Brain microvascular endothelial cell (primary cell): ENCODE results near the gene SCARB1.

ENCODE experiments used
- DNase-seq: peaks from one replicate; pipeline ENCODE4 v3.0.0-alpha.2; 2020
- H3K27ac ChIP-seq: fragments of 250-450 bp; sonication (Bioruptor Pico); 2 replicates; pipeline ENCODE4 v1.5.1; 2020; ENCODE audit warnings: mild to moderate bottlenecking, moderate library complexity
- H3K27me3 ChIP-seq: fragments of 250-450 bp; sonication (Bioruptor Pico); replicated peaks from 2 replicates; pipeline ENCODE4 v1.5.1; 2020; ENCODE audit warnings: mild to moderate bottlenecking
- H3K36me3 ChIP-seq: fragments of 250-450 bp; sonication (Bioruptor Pico); replicated peaks from 2 replicates; pipeline ENCODE4 v1.5.1; 2020; ENCODE audit warnings: mild to moderate bottlenecking
- H3K4me3 ChIP-seq: 2 replicates; pipeline ENCODE4 v1.5.1; 2011; ENCODE audit warnings: low read depth, mild to moderate bottlenecking, control low read depth, low read length, moderate library complexity
- in situ Hi-C: cut with HindIII; loops from 2 replicates; pipeline ENCODE4 v1.10.0; 2017; ENCODE audit warnings: low sequenced_read_pairs, low pct_ligation_motif_present
- TF ChIP-seq, protein P1 (sequence below): IDR thresholded peaks from 2 replicates; pipeline ENCODE4 v1.5.1; 2011; ENCODE audit warnings: low read depth, mild to moderate bottlenecking, moderate library complexity, low read length, control low read depth, inconsistent platforms; ENCODE audit errors: missing control alignments

SCARB1 gene

DNA sequence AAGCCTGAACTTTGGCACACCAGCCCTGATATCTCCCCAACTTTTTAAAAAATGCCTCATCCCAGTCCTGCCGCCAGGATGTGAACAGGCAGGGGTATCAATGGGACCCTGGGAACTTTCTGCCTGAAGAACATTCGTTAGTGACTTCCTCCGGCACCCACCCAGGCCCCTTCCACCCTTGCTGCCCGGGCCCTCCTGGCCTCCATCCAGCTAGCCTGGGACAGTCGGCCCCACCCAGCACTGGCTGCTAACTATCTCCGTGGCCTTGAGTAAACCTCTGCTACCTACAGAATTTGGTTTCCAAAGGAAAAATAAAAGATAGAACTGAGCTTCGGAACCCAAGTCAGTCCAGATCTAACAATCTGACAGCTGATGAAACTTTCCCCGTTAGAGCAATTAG lies 14.3 kb downstream of the SCARB1 start:
- no peak for DNase-seq
- in situ Hi-C loops: no loop called here
- H3K4me3 ChIP-seq: no peak overlapping the region
- no peak overlapping the region for H3K27ac ChIP-seq
- TF ChIP-seq, protein P1, sequence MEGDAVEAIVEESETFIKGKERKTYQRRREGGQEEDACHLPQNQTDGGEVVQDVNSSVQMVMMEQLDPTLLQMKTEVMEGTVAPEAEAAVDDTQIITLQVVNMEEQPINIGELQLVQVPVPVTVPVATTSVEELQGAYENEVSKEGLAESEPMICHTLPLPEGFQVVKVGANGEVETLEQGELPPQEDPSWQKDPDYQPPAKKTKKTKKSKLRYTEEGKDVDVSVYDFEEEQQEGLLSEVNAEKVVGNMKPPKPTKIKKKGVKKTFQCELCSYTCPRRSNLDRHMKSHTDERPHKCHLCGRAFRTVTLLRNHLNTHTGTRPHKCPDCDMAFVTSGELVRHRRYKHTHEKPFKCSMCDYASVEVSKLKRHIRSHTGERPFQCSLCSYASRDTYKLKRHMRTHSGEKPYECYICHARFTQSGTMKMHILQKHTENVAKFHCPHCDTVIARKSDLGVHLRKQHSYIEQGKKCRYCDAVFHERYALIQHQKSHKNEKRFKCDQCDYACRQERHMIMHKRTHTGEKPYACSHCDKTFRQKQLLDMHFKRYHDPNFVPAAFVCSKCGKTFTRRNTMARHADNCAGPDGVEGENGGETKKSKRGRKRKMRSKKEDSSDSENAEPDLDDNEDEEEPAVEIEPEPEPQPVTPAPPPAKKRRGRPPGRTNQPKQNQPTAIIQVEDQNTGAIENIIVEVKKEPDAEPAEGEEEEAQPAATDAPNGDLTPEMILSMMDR: no peak
- no peaks in the 10 kb centered on the region for H3K36me3 ChIP-seq
- H3K27me3 ChIP-seq: no peaks in the 10 kb centered on the region

GRCh38 chr12:124848621-124849380 lies 14.9 kb downstream of the SCARB1 start:
- in situ Hi-C loops: no loop called here
- no peak overlapping the region for H3K27ac ChIP-seq
- no peak for DNase-seq
- H3K4me3 ChIP-seq: no peak overlapping the region
- H3K27me3 ChIP-seq: no peaks in the 10 kb centered on the region
- H3K36me3 ChIP-seq: no peaks in the 10 kb centered on the region
- TF ChIP-seq, protein P1: no peak

DNA sequence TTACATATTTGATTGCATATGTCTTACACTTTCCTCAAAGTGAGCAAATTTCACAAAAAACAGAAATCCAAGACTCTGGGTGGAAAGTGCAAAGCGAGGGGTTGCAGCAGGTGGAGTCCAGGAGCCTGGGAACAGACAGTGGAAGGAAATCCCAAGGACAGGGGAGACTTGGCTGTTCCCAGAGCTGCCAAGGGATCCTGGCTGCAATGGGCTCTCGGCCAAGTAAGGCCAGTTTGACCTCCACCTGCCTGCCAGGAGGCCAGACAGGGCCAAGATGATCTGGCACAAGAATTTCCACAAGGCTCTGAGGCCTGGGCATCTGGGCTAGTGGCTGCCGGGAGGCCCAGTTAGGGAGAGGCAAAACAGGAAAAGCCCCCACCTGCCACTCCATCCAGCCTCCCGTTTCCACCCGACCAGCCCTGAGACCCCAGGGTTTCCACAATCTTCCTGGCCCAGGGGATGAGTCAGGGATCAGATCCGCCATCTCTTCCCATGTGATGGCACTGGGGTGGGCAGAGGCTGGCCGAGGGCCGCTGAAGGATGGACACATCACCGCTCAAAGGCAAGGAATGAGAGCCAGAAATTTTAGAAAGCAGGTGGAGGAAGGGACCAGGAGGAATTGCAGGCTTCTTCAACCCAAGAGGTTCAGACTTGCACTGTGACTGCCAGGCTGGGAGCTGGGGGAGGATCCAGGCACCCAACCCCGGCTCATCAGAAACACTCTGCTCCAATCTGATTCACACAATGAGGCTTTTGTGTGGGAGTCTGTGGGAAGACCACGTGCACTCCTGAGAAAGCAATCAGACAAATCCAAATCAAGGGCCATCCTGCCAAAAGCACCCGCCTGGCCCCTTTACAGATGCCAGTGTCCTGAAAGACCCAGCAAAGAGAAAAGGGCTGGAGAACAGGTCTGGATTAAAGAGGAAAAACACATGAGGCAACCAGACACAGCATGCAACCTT lies 16.3 kb downstream of the SCARB1 start:
- in situ Hi-C loops: no loop called here
- no peak for DNase-seq
- Histone ChIP-seq H3K36me3 (no peaks in the 10 kb centered on the region), H3K4me3 (no peak overlapping the region), H3K27me3 (no peaks in the 10 kb centered on the region), H3K27ac (no peak overlapping the region)
- TF ChIP-seq, protein P1: no peak

- in situ Hi-C loops: no loop called here
Measured at GRCh38 chr12:124844411-124845397, 19.0 kb downstream of the SCARB1 start.

More at GRCh38 chr12:124844411-124845397, 19.0 kb downstream of the SCARB1 start:
- H3K4me3 ChIP-seq: no peak overlapping the region
- DNase-seq: no peak
- H3K27me3 ChIP-seq: no peaks in the 10 kb centered on the region
- TF ChIP-seq, protein P1: no peak
- H3K36me3 ChIP-seq: no peaks in the 10 kb centered on the region
- H3K27ac ChIP-seq: no peak overlapping the region
